ENCODE data around the gene RNF212.
"Not testable (repeated sequence)": the region's sequence is repeated elsewhere in the genome, so short reads cannot be mapped to it uniquely, and the experiment has no call there.

Gene RNF212

GRCh38 chr4:1058198-1058996, 55.0 kb downstream of the RNF212 start:
- peaks cover 14% of the 10 kb centered on the region for H3K27me3 Mint-ChIP-seq
- no peak for ATAC-seq (ENCODE audit: low read depth)
- peaks cover 9% of the 10 kb centered on the region for H3K4me1 Mint-ChIP-seq
- H3K4me3 Mint-ChIP-seq = no peak overlapping the region
- H3K27ac Mint-ChIP-seq = no peak overlapping the region
- H3K9me3 Mint-ChIP-seq = peaks cover 6% of the 10 kb centered on the region
- peaks cover 5% of the 10 kb centered on the region for H3K36me3 Mint-ChIP-seq
- DNase-seq (ENCODE audit: low spot score in 2 of 2) = no peak

GRCh38 chr4:1057403-1057745, 56.0 kb downstream of the RNF212 start:
- Mint-ChIP-seq H3K4me1 (peaks cover 8% of the 10 kb centered on the region), H3K27ac (no peak overlapping the region), H3K9me3 (peaks cover 3% of the 10 kb centered on the region), H3K36me3 (peaks cover 3% of the 10 kb centered on the region), H3K27me3 (peaks cover 9% of the 10 kb centered on the region), H3K4me3 (no peak overlapping the region)
- DNase-seq (ENCODE audit: low spot score in 2 of 2) = no peak
- no peak for ATAC-seq (ENCODE audit: low read depth)

- ATAC-seq (ENCODE audit: low read depth) = no peak
- no peak for DNase-seq (ENCODE audit: low spot score in 2 of 2)
- Mint-ChIP-seq H3K9me3 (peaks cover 3% of the 10 kb centered on the region), H3K36me3 (peaks cover 5% of the 10 kb centered on the region), H3K4me3 (no peak overlapping the region), H3K27me3 (peaks cover 4% of the 10 kb centered on the region), H3K4me1 (peaks cover 4% of the 10 kb centered on the region), H3K27ac (no peak overlapping the region)
Observed at GRCh38 chr4:1056671-1057402, 56.5 kb downstream of the RNF212 start.

- H3K36me3 Mint-ChIP-seq = peaks cover 6% of the 10 kb centered on the region
- DNase-seq (ENCODE audit: low spot score in 2 of 2) (peak; percentile 74 to 88), ATAC-seq (ENCODE audit: low read depth) (peak; percentile 97)
- peaks cover 3% of the 10 kb centered on the region for H3K27me3 Mint-ChIP-seq
- peaks cover 5% of the 10 kb centered on the region for H3K9me3 Mint-ChIP-seq
- peak overlapping the region; percentile 89 for H3K4me3 Mint-ChIP-seq
- H3K27ac Mint-ChIP-seq = peak overlapping the region; percentile 87
- H3K4me1 Mint-ChIP-seq = peaks cover 4% of the 10 kb centered on the region
Observed at GRCh38 chr4:1055721-1056590, 57.4 kb downstream of the RNF212 start.

- not testable (repeated sequence) for DNase-seq (ENCODE audit: low spot score in 2 of 2); H3K9me3 Mint-ChIP-seq; H3K4me1 Mint-ChIP-seq; H3K27me3 Mint-ChIP-seq; H3K36me3 Mint-ChIP-seq
- H3K4me3 Mint-ChIP-seq = peak overlapping the region; percentile 89
- peak overlapping the region; percentile 87 for H3K27ac Mint-ChIP-seq
- ATAC-seq (ENCODE audit: low read depth) = peak; percentile 5
Observed at GRCh38 chr4:1055243-1055701, 58.1 kb downstream of the RNF212 start.

- not testable (repeated sequence) for H3K36me3 Mint-ChIP-seq; H3K27ac Mint-ChIP-seq; DNase-seq (ENCODE audit: low spot score in 2 of 2); H3K9me3 Mint-ChIP-seq; ATAC-seq (ENCODE audit: low read depth); H3K4me3 Mint-ChIP-seq; H3K27me3 Mint-ChIP-seq; H3K4me1 Mint-ChIP-seq
Observed at GRCh38 chr4:1054696-1055242, 58.6 kb downstream of the RNF212 start.

- ATAC-seq (ENCODE audit: low read depth); H3K9me3 Mint-ChIP-seq; H3K4me3 Mint-ChIP-seq; H3K27me3 Mint-ChIP-seq; H3K36me3 Mint-ChIP-seq; H3K4me1 Mint-ChIP-seq; H3K27ac Mint-ChIP-seq; DNase-seq (ENCODE audit: low spot score in 2 of 2): not testable (repeated sequence)
Observed at GRCh38 chr4:1053891-1054290, 59.5 kb downstream of the RNF212 start.

- DNase-seq (ENCODE audit: low spot score in 2 of 2) (no peak), ATAC-seq (ENCODE audit: low read depth) (no peak)
- Mint-ChIP-seq H3K27ac (no peak overlapping the region), H3K27me3 (peaks cover 7% of the 10 kb centered on the region), H3K9me3 (peaks cover 5% of the 10 kb centered on the region), H3K36me3 (peaks cover 7% of the 10 kb centered on the region), H3K4me3 (no peak overlapping the region), H3K4me1 (peaks cover 8% of the 10 kb centered on the region)
Observed at GRCh38 chr4:1053080-1053661, 60.2 kb downstream of the RNF212 start.

- H3K27me3 Mint-ChIP-seq = peaks cover 14% of the 10 kb centered on the region
Observed at GRCh38 chr4:1052231-1052671, 61.1 kb downstream of the RNF212 start.

GRCh38 chr4:1051472-1051871, 61.9 kb downstream of the RNF212 start:
- Mint-ChIP-seq H3K9me3 (peaks cover 5% of the 10 kb centered on the region), H3K27me3 (peaks cover 15% of the 10 kb centered on the region)

More at GRCh38 chr4:1052231-1052671, 61.1 kb downstream of the RNF212 start:
- H3K4me1 Mint-ChIP-seq = peaks cover 8% of the 10 kb centered on the region
- H3K36me3 Mint-ChIP-seq = peaks cover 7% of the 10 kb centered on the region
- DNase-seq (ENCODE audit: low spot score in 2 of 2) (no peak), ATAC-seq (ENCODE audit: low read depth) (no peak)
- H3K4me3 Mint-ChIP-seq = no peak overlapping the region
- no peak overlapping the region for H3K27ac Mint-ChIP-seq
- H3K9me3 Mint-ChIP-seq = peaks cover 5% of the 10 kb centered on the region

GRCh38 chr4:1050486-1051213, 62.7 kb downstream of the RNF212 start:
- Mint-ChIP-seq H3K36me3 (peaks cover 4% of the 10 kb centered on the region), H3K27me3 (peaks cover 13% of the 10 kb centered on the region), H3K27ac (no peak overlapping the region), H3K4me3 (no peak overlapping the region), H3K9me3 (peaks cover 2% of the 10 kb centered on the region), H3K4me1 (peaks cover 7% of the 10 kb centered on the region)
- ATAC-seq (ENCODE audit: low read depth) (no peak), DNase-seq (ENCODE audit: low spot score in 2 of 2) (no peak)

More at GRCh38 chr4:1051472-1051871, 61.9 kb downstream of the RNF212 start:
- H3K36me3 Mint-ChIP-seq = peaks cover 7% of the 10 kb centered on the region
- no peak overlapping the region for H3K4me3 Mint-ChIP-seq
- H3K27ac Mint-ChIP-seq = no peak overlapping the region
- peaks cover 10% of the 10 kb centered on the region for H3K4me1 Mint-ChIP-seq
- ATAC-seq (ENCODE audit: low read depth) = no peak
- DNase-seq (ENCODE audit: low spot score in 2 of 2) = no peak

- no peak overlapping the region for H3K27ac Mint-ChIP-seq
- H3K4me3 Mint-ChIP-seq = no peak overlapping the region
- peaks cover 19% of the 10 kb centered on the region for H3K27me3 Mint-ChIP-seq
- H3K9me3 Mint-ChIP-seq = peaks cover 2% of the 10 kb centered on the region
- DNase-seq (ENCODE audit: low spot score in 2 of 2) = no peak
- ATAC-seq (ENCODE audit: low read depth) = peak; percentile 25
- H3K36me3 Mint-ChIP-seq = peaks cover 4% of the 10 kb centered on the region
- peaks cover 7% of the 10 kb centered on the region for H3K4me1 Mint-ChIP-seq
Observed at GRCh38 chr4:1049591-1049905, 63.8 kb downstream of the RNF212 start.
